WTC11 (cell line): ENCODE measurements around the gene RPS15.

ENCODE experiments used
- FOXJ3 ChIP-seq: sonication (generic); formaldehyde crosslinking; IDR thresholded peaks from 2 replicates; pipeline ENCODE4 v1.9.0; 2021; ENCODE audit warnings: missing genetic modification reagents, mild to moderate bottlenecking, borderline replicate concordance
- TF ChIP-seq, protein P1 (sequence below): fragments of 200-600 bp; IDR thresholded peaks from 2 replicates; pipeline ENCODE4 v1.8.0; 2022; ENCODE audit warnings: antibody characterized with exemption

DNA sequence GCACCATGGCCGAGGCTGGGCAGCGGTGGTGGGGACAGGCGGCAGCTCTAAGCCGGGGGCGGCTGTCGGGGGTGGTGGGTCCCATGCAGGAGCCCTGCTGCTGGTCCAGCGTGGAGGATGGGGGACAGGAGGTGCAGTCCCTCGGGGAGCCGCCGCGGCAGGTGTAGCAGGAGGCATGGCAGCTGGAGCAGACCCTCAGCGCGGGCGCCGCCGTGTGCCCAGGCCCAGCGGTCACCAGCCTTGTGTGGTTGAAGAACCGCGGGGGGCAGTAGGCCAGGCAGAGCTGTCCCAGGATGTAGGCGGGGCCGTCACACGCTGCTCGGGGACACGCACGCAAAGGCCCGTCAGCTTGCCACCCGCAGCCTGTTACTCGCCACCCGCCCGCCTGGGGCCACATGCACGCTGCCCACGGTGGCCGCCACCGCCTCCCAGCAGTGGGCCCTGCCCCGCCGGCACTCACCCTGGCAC is 43.7 kb downstream of the RPS15 start:
- TF ChIP-seq, protein P1, sequence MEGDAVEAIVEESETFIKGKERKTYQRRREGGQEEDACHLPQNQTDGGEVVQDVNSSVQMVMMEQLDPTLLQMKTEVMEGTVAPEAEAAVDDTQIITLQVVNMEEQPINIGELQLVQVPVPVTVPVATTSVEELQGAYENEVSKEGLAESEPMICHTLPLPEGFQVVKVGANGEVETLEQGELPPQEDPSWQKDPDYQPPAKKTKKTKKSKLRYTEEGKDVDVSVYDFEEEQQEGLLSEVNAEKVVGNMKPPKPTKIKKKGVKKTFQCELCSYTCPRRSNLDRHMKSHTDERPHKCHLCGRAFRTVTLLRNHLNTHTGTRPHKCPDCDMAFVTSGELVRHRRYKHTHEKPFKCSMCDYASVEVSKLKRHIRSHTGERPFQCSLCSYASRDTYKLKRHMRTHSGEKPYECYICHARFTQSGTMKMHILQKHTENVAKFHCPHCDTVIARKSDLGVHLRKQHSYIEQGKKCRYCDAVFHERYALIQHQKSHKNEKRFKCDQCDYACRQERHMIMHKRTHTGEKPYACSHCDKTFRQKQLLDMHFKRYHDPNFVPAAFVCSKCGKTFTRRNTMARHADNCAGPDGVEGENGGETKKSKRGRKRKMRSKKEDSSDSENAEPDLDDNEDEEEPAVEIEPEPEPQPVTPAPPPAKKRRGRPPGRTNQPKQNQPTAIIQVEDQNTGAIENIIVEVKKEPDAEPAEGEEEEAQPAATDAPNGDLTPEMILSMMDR = no peak
- TF ChIP-seq FOXJ3 (CRISPR knock-in tag) = no peak
